ENCODE data around the gene ZNF774.

ZNF774 gene

DNA sequence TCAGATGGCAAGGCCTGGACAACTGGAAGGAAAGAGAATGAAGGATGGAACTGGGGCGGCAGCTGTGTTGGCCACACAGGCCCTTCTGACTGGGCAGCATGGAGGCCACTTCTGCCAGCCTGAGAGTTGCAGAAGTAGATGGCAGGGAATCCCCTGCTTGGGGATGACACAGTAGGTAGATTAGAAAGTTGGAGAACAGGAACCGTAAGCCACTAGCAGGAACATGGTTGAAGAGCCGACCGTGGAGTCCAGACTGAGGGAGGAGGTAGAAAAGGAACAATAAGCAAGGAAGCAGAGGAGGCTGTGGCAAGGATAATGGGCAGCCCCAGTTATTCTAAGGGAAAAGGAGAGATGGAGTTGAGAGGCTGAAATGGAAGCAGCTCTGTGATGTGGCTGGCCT, 26.4 kb upstream of the ZNF774 start:
- no peak for DNase-seq (ENCODE audit: low spot score)
- in situ Hi-C loops (cut with MboI; ENCODE audit: low sequenced_read_pairs, unreplicated experiment) = loop anchor here (10.0 kb wide), 1 partner anchor 159 kb away; no protein-coding TSS in a partner anchor
- TF ChIP-seq, protein P1, sequence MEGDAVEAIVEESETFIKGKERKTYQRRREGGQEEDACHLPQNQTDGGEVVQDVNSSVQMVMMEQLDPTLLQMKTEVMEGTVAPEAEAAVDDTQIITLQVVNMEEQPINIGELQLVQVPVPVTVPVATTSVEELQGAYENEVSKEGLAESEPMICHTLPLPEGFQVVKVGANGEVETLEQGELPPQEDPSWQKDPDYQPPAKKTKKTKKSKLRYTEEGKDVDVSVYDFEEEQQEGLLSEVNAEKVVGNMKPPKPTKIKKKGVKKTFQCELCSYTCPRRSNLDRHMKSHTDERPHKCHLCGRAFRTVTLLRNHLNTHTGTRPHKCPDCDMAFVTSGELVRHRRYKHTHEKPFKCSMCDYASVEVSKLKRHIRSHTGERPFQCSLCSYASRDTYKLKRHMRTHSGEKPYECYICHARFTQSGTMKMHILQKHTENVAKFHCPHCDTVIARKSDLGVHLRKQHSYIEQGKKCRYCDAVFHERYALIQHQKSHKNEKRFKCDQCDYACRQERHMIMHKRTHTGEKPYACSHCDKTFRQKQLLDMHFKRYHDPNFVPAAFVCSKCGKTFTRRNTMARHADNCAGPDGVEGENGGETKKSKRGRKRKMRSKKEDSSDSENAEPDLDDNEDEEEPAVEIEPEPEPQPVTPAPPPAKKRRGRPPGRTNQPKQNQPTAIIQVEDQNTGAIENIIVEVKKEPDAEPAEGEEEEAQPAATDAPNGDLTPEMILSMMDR (IDR thresholded peaks at IDR 0.05; ENCODE audit: borderline replicate concordance, control extremely low read depth, extremely low read depth, insufficient read depth, missing control alignments) = no peak

DNA sequence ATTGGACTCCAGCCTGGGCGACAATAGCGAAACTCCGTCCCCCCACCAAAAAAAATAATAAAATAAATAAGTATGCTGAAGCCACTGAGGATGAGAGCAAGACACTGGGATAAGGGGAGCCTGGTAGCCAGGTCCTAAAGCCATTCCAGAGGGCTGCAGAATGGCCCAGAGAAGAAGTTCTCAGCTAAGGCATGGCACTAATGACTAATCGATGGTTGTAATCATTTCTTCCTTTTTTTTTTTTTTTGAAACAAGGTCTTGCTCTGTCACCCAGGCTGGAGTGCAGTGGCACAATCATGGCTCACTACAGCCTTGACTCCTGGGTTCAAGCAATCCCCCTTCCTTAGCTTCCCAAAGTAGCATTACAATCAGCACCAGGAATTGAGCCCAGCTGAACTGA, 25.6 kb upstream of the ZNF774 start:
- DNase-seq (ENCODE audit: low spot score) = no peak
- in situ Hi-C loops (cut with MboI; ENCODE audit: low sequenced_read_pairs, unreplicated experiment) = loop anchor here (10.0 kb wide), 1 partner anchor 158 kb away; no protein-coding TSS in a partner anchor
- TF ChIP-seq, protein P1 (IDR thresholded peaks at IDR 0.05; ENCODE audit: borderline replicate concordance, control extremely low read depth, extremely low read depth, insufficient read depth, missing control alignments) = no peak

DNA sequence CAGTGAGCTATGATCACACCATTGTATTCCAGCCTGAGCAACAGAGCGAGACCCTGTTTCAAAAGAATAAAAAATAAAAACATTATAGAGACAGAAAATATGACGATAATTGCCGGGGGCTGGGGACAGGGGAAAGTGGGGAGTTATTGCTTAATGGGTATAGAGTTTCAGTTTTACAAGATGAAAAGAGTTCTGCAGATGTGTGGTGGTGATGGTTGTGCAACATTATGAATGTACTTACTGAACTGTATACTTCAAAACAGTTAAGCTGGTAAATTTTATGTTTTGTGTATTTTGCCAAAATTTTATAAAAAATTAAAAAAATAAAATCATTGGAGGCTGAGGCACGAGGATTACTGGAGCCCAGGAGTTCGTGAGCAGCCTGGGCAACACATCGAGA, 24.8 kb upstream of the ZNF774 start:
- TF ChIP-seq, protein P1 (IDR thresholded peaks at IDR 0.05; ENCODE audit: borderline replicate concordance, control extremely low read depth, extremely low read depth, insufficient read depth, missing control alignments) = no peak
- no peak for DNase-seq (ENCODE audit: low spot score)
- in situ Hi-C loops (cut with MboI; ENCODE audit: low sequenced_read_pairs, unreplicated experiment) = loop anchor here (10.0 kb wide), 1 partner anchor 157 kb away; no protein-coding TSS in a partner anchor

DNA sequence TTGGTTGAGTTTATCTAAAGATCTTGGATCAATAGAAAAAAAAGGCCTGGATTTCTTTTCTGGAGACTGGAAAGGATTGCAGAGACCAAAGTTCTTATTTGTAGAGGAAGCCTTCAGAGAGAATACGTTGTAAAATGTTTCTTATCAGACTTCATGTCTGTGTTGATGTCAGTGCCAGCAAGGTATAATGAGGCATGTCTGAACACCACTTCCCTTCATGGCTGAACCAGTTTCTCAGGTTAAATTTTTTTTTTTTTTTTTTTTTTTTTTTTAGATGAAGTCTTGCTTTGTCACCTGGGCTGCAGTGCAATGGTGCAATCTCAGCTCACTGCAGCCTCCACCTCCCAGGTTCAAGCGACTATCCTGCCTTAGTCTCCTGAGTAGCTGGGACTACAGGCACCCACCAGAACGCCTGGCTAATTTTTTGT, 17.8 kb upstream of the ZNF774 start:
- no peak for DNase-seq (ENCODE audit: low spot score)
- TF ChIP-seq, protein P1 (IDR thresholded peaks at IDR 0.05; ENCODE audit: borderline replicate concordance, control extremely low read depth, extremely low read depth, insufficient read depth, missing control alignments) = no peak
- in situ Hi-C loops (cut with MboI; ENCODE audit: low sequenced_read_pairs, unreplicated experiment) = no loop called here

DNA sequence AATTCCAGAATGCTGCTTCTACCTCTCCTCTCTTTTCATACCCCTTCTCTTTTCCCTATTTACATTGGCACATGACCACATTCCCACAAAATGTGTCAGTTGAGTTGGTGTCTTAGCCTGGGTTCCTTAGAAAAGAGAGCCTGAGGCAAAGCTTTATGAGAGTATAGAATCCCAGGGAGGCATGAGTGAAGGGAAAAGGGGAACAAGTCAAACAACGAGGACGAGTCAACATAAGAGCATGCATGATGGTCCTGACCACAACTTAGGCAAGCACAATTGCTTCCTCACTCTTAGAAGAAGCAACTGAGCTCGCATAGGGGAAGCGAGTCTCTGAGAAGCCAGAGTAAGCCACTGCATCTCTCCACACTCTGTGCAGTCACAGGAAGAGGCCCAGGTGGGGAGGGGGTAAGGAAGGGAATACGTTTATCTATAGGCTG, 15.4 kb upstream of the ZNF774 start:
- DNase-seq (ENCODE audit: low spot score) = no peak
- in situ Hi-C loops (cut with MboI; ENCODE audit: low sequenced_read_pairs, unreplicated experiment) = no loop called here
- TF ChIP-seq, protein P1 (IDR thresholded peaks at IDR 0.05; ENCODE audit: borderline replicate concordance, control extremely low read depth, extremely low read depth, insufficient read depth, missing control alignments) = no peak

DNA sequence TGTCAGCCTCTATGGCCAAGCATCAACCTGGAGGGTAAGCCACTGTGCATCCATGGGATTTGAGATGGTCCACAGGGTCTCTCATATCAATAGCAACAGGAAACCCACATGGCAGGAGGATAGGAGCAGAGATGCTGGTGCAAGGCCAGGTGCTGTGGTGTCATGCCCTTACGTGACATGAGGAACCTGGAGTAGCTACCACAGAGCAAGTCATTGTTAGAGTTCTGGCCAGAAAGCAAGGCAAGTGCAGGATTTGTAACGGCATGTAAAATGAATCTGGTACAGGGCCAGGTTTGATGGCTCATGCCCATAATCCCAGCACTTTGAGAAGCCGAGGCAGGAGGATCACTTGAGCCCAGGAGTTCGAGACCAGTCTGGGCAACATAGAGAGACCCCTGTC, 14.8 kb upstream of the ZNF774 start:
- TF ChIP-seq, protein P1 (IDR thresholded peaks at IDR 0.05; ENCODE audit: borderline replicate concordance, control extremely low read depth, extremely low read depth, insufficient read depth, missing control alignments) = no peak
- in situ Hi-C loops (cut with MboI; ENCODE audit: low sequenced_read_pairs, unreplicated experiment) = no loop called here
- DNase-seq (ENCODE audit: low spot score) = no peak

Measured in GM13976 (cell line).